ENCODE data around the gene NR1D1. TPM values are rescaled to one million over a fixed set of nuclear protein-coding genes. Genes with fewer than 3 reads are reported as not detected.

Gene NR1D1
- polyA plus RNA-seq, 1 of the 3 experiments (the other 2 are of a cell fraction), result 6.5 TPM

GRCh38 chr17:40122136-40122998, 22.0 kb upstream of the NR1D1 start:
- Histone ChIP-seq H3K27me3 (ENCODE audit: insufficient read depth) (no peaks in the 10 kb centered on the region), H3K79me2 (ENCODE audit: insufficient read depth) (peaks cover 74% of the 10 kb centered on the region), H3K9me2 (no peaks in the 10 kb centered on the region), H3K36me3 (replicated peaks in 1 of 2; ENCODE audit: control insufficient read depth in 1 of 2, insufficient read depth in 2 of 2, low read length in 1 of 2) (peaks cover 10 to 12% of the 10 kb centered on the region in 2 experiments), H3K4me1 (ENCODE audit: control insufficient read depth in 1 of 2, insufficient read depth in 2 of 2, low read depth in 1 of 2, low read length in 1 of 2) (peaks cover 6 to 7% of the 10 kb centered on the region in 2 experiments; a peak in 2 of 4 replicates), H3K27ac (ENCODE audit: low read depth in 2 of 2, low read length in 1 of 2) (peak overlapping the region; percentile 89 to 92), H3F3A (replicated peaks; ENCODE audit: insufficient read depth) (peaks cover 3% of the 10 kb centered on the region), H2AFZ (ENCODE audit: low read depth) (no peak overlapping the region), H4K20me1 (ENCODE audit: insufficient read depth) (peaks cover 31% of the 10 kb centered on the region), H3K4me3 (ENCODE audit: low read depth in 2 of 2, low read length in 1 of 2) (peak overlapping the region; percentile 81 to 99), H3K4me2 (peak overlapping the region; percentile 97), H3K9ac (peak overlapping the region; percentile 98), H3K9me3 (no peaks in the 10 kb centered on the region)
- TF ChIP-seq TAF1 (IDR thresholded peaks at IDR 0.05; ENCODE audit: borderline replicate concordance, low read depth, low read length) (peak; percentile 28; the same call in 1 of the 2 replicates), SIN3A (IDR thresholded peaks at IDR 0.05; ENCODE audit: borderline replicate concordance, low read depth, low read length) (0 out of 2 replicates have a peak, but pooled peaks have one; percentile 20), RFX5 (IDR thresholded peaks at IDR 0.05; ENCODE audit: low read length) (no peak)
- ChIA-PET POLR2A (interaction anchor here (0.5 to 3.1 kb wide), 6 partner anchors 9 to 1387 kb away, joined by 3 to 20 read pairs (median 8); partner anchors contain the start of gene CASC3), CTCF (interaction anchor here (1.0 to 3.1 kb wide), 6 partner anchors 10 to 106 kb away, joined by 3 to 13 read pairs (median 5); no protein-coding TSS in a partner anchor)
- under 1% methylated on average over 24 of the region's 97 CpGs for WGBS (ENCODE audit: low lambda C conversion rate)
- peak; percentile 80 for DNase-seq

GRCh38 chr17:40121181-40122135, 21.1 kb upstream of the NR1D1 start, which contains the start of gene MSL1:
TSS of gene MSL1 (plus strand) at chr17:40121971. CDS start at chr17:40122613, 642 bp downstream.
- peak; percentile 98 for DNase-seq
- H2AFZ ChIP-seq (ENCODE audit: low read depth), result peak within 1 kb of the TSS; percentile 20; the same call in 1 of the 2 replicates
- peaks cover 2 to 5% of the 10 kb centered on the region in 2 experiments for H3K36me3 ChIP-seq (replicated peaks in 1 of 2; ENCODE audit: control insufficient read depth in 1 of 2, insufficient read depth in 2 of 2, low read length in 1 of 2)
- TF ChIP-seq NRF1 (IDR thresholded peaks at IDR 0.05; ENCODE audit: low read depth, low read length) (peak; percentile 75), TAF1 (IDR thresholded peaks at IDR 0.05; ENCODE audit: borderline replicate concordance, low read depth, low read length) (peak; percentile 51), POLR2AphosphoS5 (IDR thresholded peaks at IDR 0.05; ENCODE audit: low read depth, low read length) (0 out of 2 replicates have a peak, but pooled peaks have one; percentile 43), MAX (IDR thresholded peaks at IDR 0.05; ENCODE audit: low read depth) (peak; percentile 53; the same call in 1 of the 2 replicates), YY1 (IDR thresholded peaks at IDR 0.05; ENCODE audit: low read depth) (peak; percentile 58; the same call in 1 of the 2 replicates), USF2 (IDR thresholded peaks at IDR 0.05; ENCODE audit: borderline replicate concordance, low read depth, low read length) (no peak)
- H4K20me1 ChIP-seq (ENCODE audit: insufficient read depth), result peaks cover 31% of the 10 kb centered on the region
- peaks cover 65% of the 10 kb centered on the region for H3K79me2 ChIP-seq (ENCODE audit: insufficient read depth)
- peak within 1 kb of the TSS; percentile 81 to 99 for H3K4me3 ChIP-seq (ENCODE audit: low read depth in 2 of 2, low read length in 1 of 2)
- peak within 1 kb of the TSS; percentile 97 for H3K4me2 ChIP-seq
- peaks cover 3% of the 10 kb centered on the region for H3F3A ChIP-seq (replicated peaks; ENCODE audit: insufficient read depth)
- WGBS (ENCODE audit: low lambda C conversion rate), result 1% methylated on average over 50 of the region's 82 CpGs
- H3K9me2 ChIP-seq, result no peaks in the 10 kb centered on the region
- H3K27ac ChIP-seq (ENCODE audit: low read depth in 2 of 2, low read length in 1 of 2), result peak within 1 kb of the TSS; percentile 89 to 92
- peaks cover 6 to 7% of the 10 kb centered on the region in 2 experiments; a peak in 2 of 4 replicates for H3K4me1 ChIP-seq (ENCODE audit: control insufficient read depth in 1 of 2, insufficient read depth in 2 of 2, low read depth in 1 of 2, low read length in 1 of 2)
- H3K27me3 ChIP-seq (ENCODE audit: insufficient read depth), result no peaks in the 10 kb centered on the region
- POLR2A ChIA-PET, result interaction anchor here (0.6 to 3.1 kb wide), 4 partner anchors 8 to 1627 kb away, joined by 3 to 20 read pairs (median 10); partner anchors contain the start of gene CASC3
- CTCF ChIA-PET, result interaction anchor here (0.6 to 2.2 kb wide), 4 partner anchors 9 to 56 kb away, joined by 4 to 10 read pairs (median 6); partner anchors contain the start of gene RAPGEFL1
- no peaks in the 10 kb centered on the region for H3K9me3 ChIP-seq
- H3K9ac ChIP-seq, result peak within 1 kb of the TSS; percentile 98
